GM10266 (cell line): ENCODE measurements around the gene OTOS.

Experiments used
- DNase-seq: peaks from one replicate; pipeline ENCODE4 v3.0.0; 2012; ENCODE audit errors: extremely low spot score
- TF ChIP-seq, protein P1 (sequence below): IDR thresholded peaks from 2 replicates; pipeline ENCODE4 v1.5.1; 2012; ENCODE audit warnings: mild to moderate bottlenecking, low read depth; ENCODE audit not compliant: control insufficient read depth, insufficient read depth; ENCODE audit errors: missing control alignments

Gene OTOS

DNA sequence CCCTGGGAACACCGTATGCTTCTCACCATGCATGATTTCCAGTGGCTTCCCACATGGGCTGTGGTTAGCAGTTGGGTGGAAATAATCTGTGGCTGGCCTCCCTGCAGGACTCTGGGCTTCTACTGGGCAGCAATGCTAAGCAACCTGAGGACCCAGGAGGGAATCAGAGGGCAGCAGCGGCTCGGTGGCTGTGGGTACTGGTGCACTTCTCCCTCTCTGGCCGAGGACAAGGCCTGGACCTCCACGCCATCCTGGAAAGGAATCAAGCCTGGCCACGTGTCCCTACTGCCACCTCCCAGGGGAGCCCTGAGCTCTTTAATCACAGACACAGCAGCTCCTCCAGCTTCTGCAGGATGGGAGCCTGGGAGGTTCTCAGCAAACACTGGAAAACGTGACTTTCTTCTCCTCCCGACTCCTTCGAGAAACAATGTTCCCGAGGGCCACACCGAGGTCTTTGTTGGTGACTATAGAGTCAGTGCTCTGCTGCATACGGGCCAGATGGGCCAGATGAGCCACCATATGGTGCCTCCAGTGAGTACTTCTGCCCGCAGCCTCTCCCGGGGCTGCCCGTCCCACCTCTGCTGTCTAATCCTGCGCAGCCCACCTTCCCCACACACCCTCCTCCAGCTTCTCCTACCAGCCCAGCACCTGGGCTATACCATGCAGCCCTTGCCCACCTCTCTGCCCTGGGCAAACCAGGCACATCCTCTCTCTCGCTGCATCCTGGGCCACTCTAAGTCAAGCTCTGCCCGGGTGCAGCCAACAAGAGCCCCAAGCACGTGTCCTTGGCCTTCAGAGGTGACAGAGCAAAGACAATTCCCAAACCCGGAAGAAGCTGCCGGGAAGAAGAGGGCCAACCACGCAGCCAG is 42.8 kb upstream of the OTOS start:
- no peak for DNase-seq
- TF ChIP-seq, protein P1, sequence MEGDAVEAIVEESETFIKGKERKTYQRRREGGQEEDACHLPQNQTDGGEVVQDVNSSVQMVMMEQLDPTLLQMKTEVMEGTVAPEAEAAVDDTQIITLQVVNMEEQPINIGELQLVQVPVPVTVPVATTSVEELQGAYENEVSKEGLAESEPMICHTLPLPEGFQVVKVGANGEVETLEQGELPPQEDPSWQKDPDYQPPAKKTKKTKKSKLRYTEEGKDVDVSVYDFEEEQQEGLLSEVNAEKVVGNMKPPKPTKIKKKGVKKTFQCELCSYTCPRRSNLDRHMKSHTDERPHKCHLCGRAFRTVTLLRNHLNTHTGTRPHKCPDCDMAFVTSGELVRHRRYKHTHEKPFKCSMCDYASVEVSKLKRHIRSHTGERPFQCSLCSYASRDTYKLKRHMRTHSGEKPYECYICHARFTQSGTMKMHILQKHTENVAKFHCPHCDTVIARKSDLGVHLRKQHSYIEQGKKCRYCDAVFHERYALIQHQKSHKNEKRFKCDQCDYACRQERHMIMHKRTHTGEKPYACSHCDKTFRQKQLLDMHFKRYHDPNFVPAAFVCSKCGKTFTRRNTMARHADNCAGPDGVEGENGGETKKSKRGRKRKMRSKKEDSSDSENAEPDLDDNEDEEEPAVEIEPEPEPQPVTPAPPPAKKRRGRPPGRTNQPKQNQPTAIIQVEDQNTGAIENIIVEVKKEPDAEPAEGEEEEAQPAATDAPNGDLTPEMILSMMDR, result no peak

DNA sequence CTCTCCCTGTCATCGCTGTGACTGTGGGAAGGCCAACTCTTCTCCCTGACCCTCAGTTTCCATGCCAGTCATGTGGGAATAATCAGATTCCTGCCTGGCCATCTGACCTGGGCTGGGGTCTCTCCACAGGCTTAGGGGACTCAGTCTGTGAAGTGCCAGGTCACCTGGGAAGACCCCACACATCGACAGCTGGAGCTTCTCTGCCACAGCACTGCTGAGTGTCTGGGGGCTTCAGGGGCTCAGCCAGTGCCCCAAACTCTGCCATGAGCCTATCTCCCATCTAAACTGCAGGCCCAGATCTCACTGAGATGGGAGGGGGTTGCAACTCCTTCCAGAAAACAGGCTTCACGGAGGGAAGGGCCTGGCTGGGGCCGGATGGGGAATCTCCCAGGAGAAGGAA is 42.0 kb upstream of the OTOS start:
- TF ChIP-seq, protein P1, result no peak
- no peak for DNase-seq

DNA sequence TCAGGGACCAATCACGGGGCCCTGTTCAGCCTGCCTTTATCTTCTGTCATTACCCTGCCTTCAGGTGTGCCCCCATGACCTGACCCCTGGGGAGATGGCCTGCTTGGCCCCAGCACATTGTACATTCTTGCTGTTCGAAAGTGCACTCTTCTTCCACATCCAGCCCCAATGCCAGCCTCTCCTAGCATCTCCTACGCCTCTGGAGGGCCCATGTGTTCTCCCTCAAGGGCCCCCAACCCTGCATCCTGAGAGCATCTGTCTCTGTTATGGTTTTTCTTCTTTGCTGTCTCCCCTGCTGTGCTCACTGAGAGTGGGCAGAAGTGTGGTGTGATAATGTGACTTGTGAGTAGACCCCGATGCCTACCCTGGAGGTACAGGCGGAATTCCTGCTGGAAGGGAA is 41.5 kb upstream of the OTOS start:
- DNase-seq, result no peak
- TF ChIP-seq, protein P1, result no peak

DNA sequence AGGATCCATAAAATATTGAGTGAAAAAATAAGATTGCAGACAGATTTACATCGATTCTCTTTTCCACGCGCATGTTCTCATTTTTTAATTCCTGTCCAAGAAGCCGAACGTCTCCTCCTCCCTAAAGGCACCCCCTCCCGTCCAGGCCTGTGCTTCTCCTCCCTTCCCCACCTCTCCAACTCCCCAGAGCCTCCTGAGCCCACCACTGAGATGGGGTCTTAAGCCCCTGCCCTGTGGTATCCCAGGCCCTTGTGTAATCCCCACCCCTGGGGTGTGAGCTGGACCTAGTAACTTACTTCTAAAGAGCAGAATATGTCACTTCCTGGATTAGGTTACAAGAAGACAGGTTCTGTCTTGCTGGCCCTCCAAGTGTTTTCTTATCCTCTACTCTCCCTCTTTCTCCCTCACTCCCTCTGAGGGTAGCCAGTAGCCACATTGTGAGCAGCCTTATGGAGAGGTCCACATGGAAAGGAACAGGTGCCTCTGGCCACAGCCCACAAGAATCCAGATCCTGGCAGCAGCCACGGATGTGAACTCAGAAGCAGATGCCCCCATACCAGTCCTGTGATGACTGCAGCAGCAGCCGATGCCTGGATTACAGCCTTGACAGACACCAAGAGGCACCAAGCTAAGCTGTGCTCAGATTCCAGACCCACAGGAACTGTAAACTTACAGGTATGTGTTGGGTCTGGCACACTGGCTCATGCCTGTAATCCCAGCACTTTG is 39.6 kb upstream of the OTOS start:
- TF ChIP-seq, protein P1, result no peak

DNA sequence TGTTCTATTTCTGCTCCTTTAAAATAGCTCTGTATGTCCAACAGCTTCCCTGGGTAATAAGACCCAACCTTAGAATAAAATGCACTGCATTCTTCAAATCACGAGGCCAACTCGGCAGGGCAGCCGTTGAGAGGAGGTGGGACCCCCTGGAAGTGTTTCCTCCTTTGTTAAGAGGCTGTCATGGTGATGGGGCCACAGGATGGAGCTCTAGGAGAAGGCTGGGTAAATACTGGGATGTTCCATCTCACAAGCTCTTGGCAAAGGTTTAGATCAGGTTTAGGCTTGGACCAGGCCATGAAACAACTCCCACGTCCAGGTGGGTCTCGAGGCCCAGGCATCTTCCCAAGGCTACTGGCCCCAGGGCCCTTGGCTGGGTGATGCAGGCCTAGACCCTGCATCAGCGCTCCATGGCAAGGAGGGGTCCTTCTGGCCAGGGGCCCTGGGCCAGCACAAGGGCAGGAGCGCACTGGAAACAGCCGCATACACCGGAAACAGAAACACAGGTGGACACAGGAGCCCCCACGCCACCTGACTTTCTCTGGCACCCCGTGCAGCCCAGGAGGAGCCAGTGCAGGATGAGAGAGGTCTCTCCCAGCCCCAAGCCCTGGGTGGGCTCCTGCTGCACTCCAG is 38.8 kb upstream of the OTOS start:
- TF ChIP-seq, protein P1, result no peak

More for the DNA sequence above, 39.6 kb upstream of the OTOS start:
- DNase-seq, result no peak

DNA sequence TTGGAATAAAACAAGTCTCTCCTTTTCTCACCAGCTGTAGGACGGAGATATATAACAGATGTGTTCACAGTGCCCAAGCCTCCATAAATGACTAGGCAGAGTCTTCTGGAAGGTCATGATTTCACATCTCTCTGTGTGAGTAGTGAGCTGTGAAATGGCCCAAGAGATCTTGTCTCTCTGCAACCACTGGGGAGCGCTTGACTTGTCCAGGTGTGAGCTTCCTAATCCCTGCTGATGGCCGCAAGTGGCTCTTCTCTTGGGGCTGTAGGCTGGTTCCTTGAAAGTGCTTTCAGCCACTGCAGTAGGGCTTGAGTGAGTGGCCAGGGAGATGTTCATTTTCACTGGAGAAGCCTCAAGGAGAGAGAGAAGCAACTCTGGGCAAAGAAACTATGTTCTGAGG is 38.1 kb upstream of the OTOS start:
- DNase-seq, result no peak
- TF ChIP-seq, protein P1, result no peak

More for the DNA sequence above, 38.8 kb upstream of the OTOS start:
- no peak for DNase-seq
